WTC11 (cell line): ENCODE measurements around the gene AUH.

Experiments
- ATF3 ChIP-seq: sonication (generic); formaldehyde crosslinking; conservative IDR thresholded peaks from 2 replicates; pipeline ENCODE4 v1.8.1; 2022; ENCODE audit warnings: mild to moderate bottlenecking, missing genetic modification reagents
- TCF7 ChIP-seq: sonication (generic); formaldehyde crosslinking; IDR thresholded peaks from 2 replicates; pipeline ENCODE4 v1.8.0; 2022; ENCODE audit warnings: mild to moderate bottlenecking, low read depth, missing genetic modification reagents, moderate library complexity
- TEAD4 ChIP-seq: sonication (generic); formaldehyde crosslinking; IDR thresholded peaks from 2 replicates; pipeline ENCODE4 v1.8.0; 2022; ENCODE audit warnings: mild to moderate bottlenecking, missing genetic modification reagents
- TF ChIP-seq, protein P1 (sequence below): fragments of 200-600 bp; IDR thresholded peaks from 2 replicates; pipeline ENCODE4 v1.8.0; 2022; ENCODE audit warnings: antibody characterized with exemption
- TF ChIP-seq, protein P2 (sequence below): sonication (generic); formaldehyde crosslinking; IDR thresholded peaks from 2 replicates; pipeline ENCODE4 v1.8.0; 2022; ENCODE audit warnings: missing genetic modification reagents

DNA sequence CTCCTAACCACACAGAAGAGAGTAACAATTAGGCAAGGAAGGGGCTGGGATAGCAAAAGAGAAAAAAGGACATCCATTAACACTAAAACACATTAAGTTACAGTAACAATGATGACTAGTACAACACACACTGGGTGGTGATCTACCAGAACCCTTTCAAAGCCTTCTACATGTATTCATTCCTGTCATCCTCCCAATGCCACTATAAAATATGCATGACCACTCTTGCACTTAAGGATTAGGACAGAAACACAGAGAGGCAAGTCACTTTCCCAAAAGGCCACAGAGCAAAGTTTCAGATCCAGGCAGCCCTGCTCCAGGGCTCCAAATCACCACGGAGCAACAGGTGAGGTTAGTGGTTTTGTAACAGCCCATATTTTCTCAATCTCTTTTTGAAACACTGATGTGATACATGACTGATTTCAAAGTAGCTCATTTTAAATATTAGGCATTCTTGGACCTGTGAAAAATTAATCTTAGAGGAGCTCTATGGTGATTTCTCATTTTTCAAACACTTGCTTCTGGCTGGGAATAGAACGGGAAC, 86.7 kb downstream of the AUH start:
- TF ChIP-seq, protein P1, sequence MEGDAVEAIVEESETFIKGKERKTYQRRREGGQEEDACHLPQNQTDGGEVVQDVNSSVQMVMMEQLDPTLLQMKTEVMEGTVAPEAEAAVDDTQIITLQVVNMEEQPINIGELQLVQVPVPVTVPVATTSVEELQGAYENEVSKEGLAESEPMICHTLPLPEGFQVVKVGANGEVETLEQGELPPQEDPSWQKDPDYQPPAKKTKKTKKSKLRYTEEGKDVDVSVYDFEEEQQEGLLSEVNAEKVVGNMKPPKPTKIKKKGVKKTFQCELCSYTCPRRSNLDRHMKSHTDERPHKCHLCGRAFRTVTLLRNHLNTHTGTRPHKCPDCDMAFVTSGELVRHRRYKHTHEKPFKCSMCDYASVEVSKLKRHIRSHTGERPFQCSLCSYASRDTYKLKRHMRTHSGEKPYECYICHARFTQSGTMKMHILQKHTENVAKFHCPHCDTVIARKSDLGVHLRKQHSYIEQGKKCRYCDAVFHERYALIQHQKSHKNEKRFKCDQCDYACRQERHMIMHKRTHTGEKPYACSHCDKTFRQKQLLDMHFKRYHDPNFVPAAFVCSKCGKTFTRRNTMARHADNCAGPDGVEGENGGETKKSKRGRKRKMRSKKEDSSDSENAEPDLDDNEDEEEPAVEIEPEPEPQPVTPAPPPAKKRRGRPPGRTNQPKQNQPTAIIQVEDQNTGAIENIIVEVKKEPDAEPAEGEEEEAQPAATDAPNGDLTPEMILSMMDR = no peak
- TF ChIP-seq TEAD4 (CRISPR knock-in tag) = no peak
- no peak for TF ChIP-seq ATF3 (CRISPR knock-in tag)
- TF ChIP-seq TCF7 (CRISPR knock-in tag) = no peak
- TF ChIP-seq, protein P2, sequence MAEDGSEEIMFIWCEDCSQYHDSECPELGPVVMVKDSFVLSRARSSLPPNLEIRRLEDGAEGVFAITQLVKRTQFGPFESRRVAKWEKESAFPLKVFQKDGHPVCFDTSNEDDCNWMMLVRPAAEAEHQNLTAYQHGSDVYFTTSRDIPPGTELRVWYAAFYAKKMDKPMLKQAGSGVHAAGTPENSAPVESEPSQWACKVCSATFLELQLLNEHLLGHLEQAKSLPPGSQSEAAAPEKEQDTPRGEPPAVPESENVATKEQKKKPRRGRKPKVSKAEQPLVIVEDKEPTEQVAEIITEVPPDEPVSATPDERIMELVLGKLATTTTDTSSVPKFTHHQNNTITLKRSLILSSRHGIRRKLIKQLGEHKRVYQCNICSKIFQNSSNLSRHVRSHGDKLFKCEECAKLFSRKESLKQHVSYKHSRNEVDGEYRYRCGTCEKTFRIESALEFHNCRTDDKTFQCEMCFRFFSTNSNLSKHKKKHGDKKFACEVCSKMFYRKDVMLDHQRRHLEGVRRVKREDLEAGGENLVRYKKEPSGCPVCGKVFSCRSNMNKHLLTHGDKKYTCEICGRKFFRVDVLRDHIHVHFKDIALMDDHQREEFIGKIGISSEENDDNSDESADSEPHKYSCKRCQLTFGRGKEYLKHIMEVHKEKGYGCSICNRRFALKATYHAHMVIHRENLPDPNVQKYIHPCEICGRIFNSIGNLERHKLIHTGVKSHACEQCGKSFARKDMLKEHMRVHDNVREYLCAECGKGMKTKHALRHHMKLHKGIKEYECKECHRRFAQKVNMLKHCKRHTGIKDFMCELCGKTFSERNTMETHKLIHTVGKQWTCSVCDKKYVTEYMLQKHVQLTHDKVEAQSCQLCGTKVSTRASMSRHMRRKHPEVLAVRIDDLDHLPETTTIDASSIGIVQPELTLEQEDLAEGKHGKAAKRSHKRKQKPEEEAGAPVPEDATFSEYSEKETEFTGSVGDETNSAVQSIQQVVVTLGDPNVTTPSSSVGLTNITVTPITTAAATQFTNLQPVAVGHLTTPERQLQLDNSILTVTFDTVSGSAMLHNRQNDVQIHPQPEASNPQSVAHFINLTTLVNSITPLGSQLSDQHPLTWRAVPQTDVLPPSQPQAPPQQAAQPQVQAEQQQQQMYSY = no peak
